ENCODE measurements around the gene KPNA4.

DNA sequence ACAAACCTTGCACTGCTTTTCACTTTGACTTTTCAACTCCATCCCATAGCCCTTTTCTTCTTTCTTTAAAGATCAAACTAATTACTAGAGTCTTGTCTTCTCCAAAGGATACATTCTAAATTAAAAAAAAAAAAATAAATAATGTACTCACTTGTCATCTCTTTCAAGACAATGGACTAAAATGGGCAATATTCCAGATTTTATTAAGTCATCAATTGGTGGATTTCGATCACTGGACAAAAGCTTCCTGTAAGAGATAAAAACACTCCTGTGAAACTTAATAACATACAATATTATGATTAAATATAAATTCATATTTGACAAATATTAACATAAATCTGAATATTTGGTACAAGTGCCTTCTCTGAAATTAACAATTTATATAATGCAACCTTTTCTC lies 34.1 kb downstream of the KPNA4 start:
- TF ChIP-seq, protein P1, sequence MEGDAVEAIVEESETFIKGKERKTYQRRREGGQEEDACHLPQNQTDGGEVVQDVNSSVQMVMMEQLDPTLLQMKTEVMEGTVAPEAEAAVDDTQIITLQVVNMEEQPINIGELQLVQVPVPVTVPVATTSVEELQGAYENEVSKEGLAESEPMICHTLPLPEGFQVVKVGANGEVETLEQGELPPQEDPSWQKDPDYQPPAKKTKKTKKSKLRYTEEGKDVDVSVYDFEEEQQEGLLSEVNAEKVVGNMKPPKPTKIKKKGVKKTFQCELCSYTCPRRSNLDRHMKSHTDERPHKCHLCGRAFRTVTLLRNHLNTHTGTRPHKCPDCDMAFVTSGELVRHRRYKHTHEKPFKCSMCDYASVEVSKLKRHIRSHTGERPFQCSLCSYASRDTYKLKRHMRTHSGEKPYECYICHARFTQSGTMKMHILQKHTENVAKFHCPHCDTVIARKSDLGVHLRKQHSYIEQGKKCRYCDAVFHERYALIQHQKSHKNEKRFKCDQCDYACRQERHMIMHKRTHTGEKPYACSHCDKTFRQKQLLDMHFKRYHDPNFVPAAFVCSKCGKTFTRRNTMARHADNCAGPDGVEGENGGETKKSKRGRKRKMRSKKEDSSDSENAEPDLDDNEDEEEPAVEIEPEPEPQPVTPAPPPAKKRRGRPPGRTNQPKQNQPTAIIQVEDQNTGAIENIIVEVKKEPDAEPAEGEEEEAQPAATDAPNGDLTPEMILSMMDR (IDR thresholded peaks at IDR 0.05), result no peak
- no peak for TF ChIP-seq POLR2A (IDR thresholded peaks at IDR 0.05)

Measured in adrenal gland (tissue), 5 donors.